RWPE2 (cell line): ENCODE results near the gene NUP62.

Experiments
- ATAC-seq: fragments of 200-7000 bp; cut with Tn5 transposase; 3 replicates; pipeline ENCODE4 v1.9.1; 2021; ENCODE audit warnings: low read depth
- DNase-seq: peaks from one replicate; pipeline ENCODE4 v3.0.0-alpha.2; 2020; ENCODE audit warnings: low spot score
- H3K27ac ChIP-seq: fragments of 450-650 bp; 2 replicates; pipeline ENCODE4 v1.5.1; 2017; ENCODE audit warnings: mild to moderate bottlenecking; ENCODE audit not compliant: poor library complexity, severe bottlenecking
- H3K27me3 ChIP-seq: fragments of 250-450 bp; sonication (Bioruptor Pico); 2 replicates; pipeline ENCODE4 v1.5.1; 2021; ENCODE audit warnings: mild to moderate bottlenecking, moderate library complexity; ENCODE audit not compliant: insufficient read depth, poor library complexity, severe bottlenecking
- H3K36me3 ChIP-seq: fragments of 250-450 bp; sonication (Bioruptor Pico); 2 replicates; pipeline ENCODE4 v1.5.1; 2020; ENCODE audit warnings: low read depth, mild to moderate bottlenecking, moderate library complexity
- H3K4me1 ChIP-seq: fragments of 250-450 bp; sonication (Bioruptor Pico); 2 replicates; pipeline ENCODE4 v1.5.1; 2021; ENCODE audit warnings: mild to moderate bottlenecking, moderate library complexity; ENCODE audit not compliant: insufficient read depth, poor library complexity, severe bottlenecking
- H3K4me3 ChIP-seq: fragments of 250-450 bp; sonication (Bioruptor Pico); 2 replicates; pipeline ENCODE4 v1.5.1; 2021; ENCODE audit warnings: mild to moderate bottlenecking, moderate library complexity; ENCODE audit not compliant: severe bottlenecking
- H3K9me3 ChIP-seq: fragments of 250-450 bp; sonication (Bioruptor Pico); 2 replicates; pipeline ENCODE4 v1.5.1; 2021; ENCODE audit warnings: mild to moderate bottlenecking, moderate library complexity; ENCODE audit not compliant: severe bottlenecking
- TF ChIP-seq, protein P1 (sequence below): fragments of 450-650 bp; IDR thresholded peaks from one replicate; pipeline ENCODE4 v1.5.1; 2017; ENCODE audit warnings: mild to moderate bottlenecking, moderate library complexity; ENCODE audit not compliant: poor library complexity, severe bottlenecking

Gene NUP62

GRCh38 chr19:49875177-49875576, 54.1 kb downstream of the NUP62 start:
- TF ChIP-seq, protein P1, sequence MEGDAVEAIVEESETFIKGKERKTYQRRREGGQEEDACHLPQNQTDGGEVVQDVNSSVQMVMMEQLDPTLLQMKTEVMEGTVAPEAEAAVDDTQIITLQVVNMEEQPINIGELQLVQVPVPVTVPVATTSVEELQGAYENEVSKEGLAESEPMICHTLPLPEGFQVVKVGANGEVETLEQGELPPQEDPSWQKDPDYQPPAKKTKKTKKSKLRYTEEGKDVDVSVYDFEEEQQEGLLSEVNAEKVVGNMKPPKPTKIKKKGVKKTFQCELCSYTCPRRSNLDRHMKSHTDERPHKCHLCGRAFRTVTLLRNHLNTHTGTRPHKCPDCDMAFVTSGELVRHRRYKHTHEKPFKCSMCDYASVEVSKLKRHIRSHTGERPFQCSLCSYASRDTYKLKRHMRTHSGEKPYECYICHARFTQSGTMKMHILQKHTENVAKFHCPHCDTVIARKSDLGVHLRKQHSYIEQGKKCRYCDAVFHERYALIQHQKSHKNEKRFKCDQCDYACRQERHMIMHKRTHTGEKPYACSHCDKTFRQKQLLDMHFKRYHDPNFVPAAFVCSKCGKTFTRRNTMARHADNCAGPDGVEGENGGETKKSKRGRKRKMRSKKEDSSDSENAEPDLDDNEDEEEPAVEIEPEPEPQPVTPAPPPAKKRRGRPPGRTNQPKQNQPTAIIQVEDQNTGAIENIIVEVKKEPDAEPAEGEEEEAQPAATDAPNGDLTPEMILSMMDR, result no peak
- Histone ChIP-seq H3K27me3 (no peaks in the 10 kb centered on the region), H3K9me3 (no peaks in the 10 kb centered on the region), H3K4me3 (peak overlapping the region; percentile 88), H3K4me1 (no peaks in the 10 kb centered on the region), H3K36me3 (peaks cover 8% of the 10 kb centered on the region), H3K27ac (peak overlapping the region; percentile 81)
- ATAC-seq (no peak), DNase-seq (no peak)

- no peak for ATAC-seq
- peaks cover 5% of the 10 kb centered on the region; the same call in 1 of the 2 replicates for H3K36me3 ChIP-seq
- DNase-seq, result no peak
- H3K27ac ChIP-seq, result peak overlapping the region; percentile 81
- no peak overlapping the region for H3K4me3 ChIP-seq
- no peaks in the 10 kb centered on the region for H3K4me1 ChIP-seq
- no peaks in the 10 kb centered on the region for H3K27me3 ChIP-seq
- TF ChIP-seq, protein P1, result no peak
- H3K9me3 ChIP-seq, result no peaks in the 10 kb centered on the region
Observed at GRCh38 chr19:49874503-49875157, 54.7 kb downstream of the NUP62 start.

DNA sequence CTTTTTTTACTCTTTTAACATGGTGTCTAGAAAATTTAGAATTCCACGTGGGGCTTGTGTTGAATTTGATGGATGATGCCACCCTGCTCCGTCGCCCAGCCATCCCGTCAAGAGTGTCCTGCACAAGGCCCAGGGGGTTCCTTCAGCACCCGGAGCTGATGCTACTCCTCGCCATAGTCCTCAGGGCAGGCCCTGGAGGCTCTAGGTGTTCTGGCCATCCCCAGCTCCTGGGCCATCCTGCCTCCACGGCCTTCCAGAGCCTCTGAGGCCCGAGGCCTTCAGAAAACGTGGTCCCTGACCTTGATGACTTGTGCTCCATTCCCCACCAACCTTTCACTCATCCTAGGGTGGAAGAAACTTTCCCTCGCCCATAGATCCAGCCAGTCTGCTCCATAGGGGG, 55.5 kb downstream of the NUP62 start:
- TF ChIP-seq, protein P1, result no peak
- peaks cover 1% of the 10 kb centered on the region for H3K4me1 ChIP-seq
- peaks cover 5% of the 10 kb centered on the region; the same call in 1 of the 2 replicates for H3K36me3 ChIP-seq
- no peaks in the 10 kb centered on the region for H3K27me3 ChIP-seq
- ATAC-seq, result no peak
- no peaks in the 10 kb centered on the region for H3K9me3 ChIP-seq
- H3K4me3 ChIP-seq, result no peak overlapping the region
- no peak overlapping the region for H3K27ac ChIP-seq
- no peak for DNase-seq

GRCh38 chr19:49873129-49873521, 56.2 kb downstream of the NUP62 start:
- Histone ChIP-seq H3K4me3 (no peak overlapping the region), H3K4me1 (peaks cover 5% of the 10 kb centered on the region), H3K9me3 (no peaks in the 10 kb centered on the region), H3K27me3 (no peaks in the 10 kb centered on the region), H3K36me3 (peaks cover 5% of the 10 kb centered on the region; the same call in 1 of the 2 replicates), H3K27ac (no peak overlapping the region)
- ATAC-seq, result no peak
- TF ChIP-seq, protein P1, result no peak
- no peak for DNase-seq

DNA sequence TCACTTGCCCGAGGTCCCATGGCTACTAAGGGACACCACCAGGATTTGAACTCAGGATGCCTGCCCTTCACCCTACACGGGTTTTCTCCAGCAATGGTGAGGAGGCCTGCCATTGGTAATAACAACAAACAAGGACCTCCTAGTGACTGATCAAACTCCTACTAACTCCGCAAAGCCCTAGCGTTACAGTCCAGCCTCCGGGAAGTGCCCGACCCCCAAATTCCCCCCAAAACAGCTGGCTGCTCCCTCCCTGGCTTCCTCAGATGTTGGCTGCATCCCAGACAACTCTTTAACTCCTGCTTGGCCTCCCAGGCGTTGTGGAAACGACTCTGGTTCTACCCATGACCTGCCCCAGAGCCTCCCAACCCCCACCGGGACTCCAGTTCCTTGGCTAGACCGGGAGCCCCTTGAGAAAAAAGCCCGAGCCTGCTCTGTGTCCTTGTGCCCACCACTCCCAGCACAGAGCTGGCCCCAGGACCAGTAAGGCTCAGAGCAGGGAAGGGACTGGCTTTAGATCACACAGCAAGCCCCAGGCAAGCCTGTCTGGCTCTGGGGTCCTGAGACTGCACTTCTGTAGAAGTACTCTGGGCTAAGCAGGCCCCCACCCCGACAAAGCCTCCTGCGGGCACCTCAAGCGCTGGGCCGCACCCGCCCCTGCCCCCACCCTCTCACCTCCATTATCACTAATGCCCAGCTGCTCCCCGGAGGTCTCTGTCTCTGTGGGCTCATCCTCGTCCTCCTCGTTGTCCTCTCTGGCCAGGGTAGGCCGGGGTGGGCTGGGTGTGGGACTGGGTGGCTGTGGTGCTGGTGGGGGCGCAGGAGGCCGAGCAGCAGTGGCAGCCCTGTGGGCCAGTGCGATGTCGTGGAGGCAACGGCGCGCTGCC, 56.8 kb downstream of the NUP62 start:
- no peaks in the 10 kb centered on the region for H3K27me3 ChIP-seq
- TF ChIP-seq, protein P1, result no peak
- H3K27ac ChIP-seq, result no peak overlapping the region
- no peak overlapping the region for H3K4me3 ChIP-seq
- ATAC-seq (no peak), DNase-seq (no peak)
- peaks cover 5% of the 10 kb centered on the region for H3K4me1 ChIP-seq
- peaks cover 5% of the 10 kb centered on the region; the same call in 1 of the 2 replicates for H3K36me3 ChIP-seq
- H3K9me3 ChIP-seq, result no peaks in the 10 kb centered on the region
